OCI-LY3 (cell line): ENCODE data around the gene CAPN1.
A peak's percentile ranks its signal among the peaks of the same experiment; 100 is the strongest.

Experiments
- H2AFZ ChIP-seq: fragments of 200-600, 300-600 bp; shearing (Covaris generic); 2 replicates; pipeline ENCODE4 v1.6.0; 2014; ENCODE audit warnings: antibody characterized with exemption, low read depth, low read length
- H3K27ac ChIP-seq: fragments of 200-600, 300-600 bp; sonication (generic); 2 replicates; pipeline ENCODE4 v1.5.1; 2014; ENCODE audit warnings: mild to moderate bottlenecking, low read length, moderate library complexity, mixed read lengths
- H3K27me3 ChIP-seq: fragments of 200-600, 300-600 bp; sonication (generic); 2 replicates; pipeline ENCODE4 v1.6.1; 2014; ENCODE audit warnings: low read depth, low read length, mixed read lengths
- H3K36me3 ChIP-seq: fragments of 200-600, 300-600 bp; sonication (generic); replicated peaks from 2 replicates; pipeline ENCODE3; 2014; ENCODE audit warnings: low read depth, low read length, mixed read lengths
- H3K4me1 ChIP-seq: fragments of 300-600, 200-600 bp; sonication (generic); 2 replicates; pipeline ENCODE4 v1.6.1; 2014; ENCODE audit warnings: low read length, mixed read lengths
- H3K4me2 ChIP-seq: fragments of 200-600, 300-600 bp; sonication (generic); 2 replicates; pipeline ENCODE4 v1.6.1; 2014; ENCODE audit warnings: low read length, mixed read lengths
- H3K4me3 ChIP-seq: fragments of 300-600, 200-600 bp; sonication (generic); 2 replicates; pipeline ENCODE4 v1.5.1; 2014; ENCODE audit warnings: antibody characterized with exemption, mild to moderate bottlenecking, low read length, moderate library complexity
- H3K79me2 ChIP-seq: fragments of 300-600, 200-600 bp; shearing (Covaris generic); 2 replicates; pipeline ENCODE4 v1.6.1; 2014; ENCODE audit warnings: mild to moderate bottlenecking, low read length, mixed read lengths
- H3K9ac ChIP-seq: fragments of 300-600, 200-600 bp; shearing (Covaris generic); 2 replicates; pipeline ENCODE4 v1.6.0; 2014; ENCODE audit warnings: mild to moderate bottlenecking, low read length, moderate library complexity
- H3K9me3 ChIP-seq: fragments of 200-600, 300-600 bp; shearing (Covaris generic); 2 replicates; pipeline ENCODE4 v1.6.1; 2014; ENCODE audit warnings: low read length, mixed read lengths; ENCODE audit not compliant: insufficient read depth
- H4K20me1 ChIP-seq: fragments of 200-600, 300-600 bp; sonication (generic); 2 replicates; pipeline ENCODE4 v1.6.1; 2016; ENCODE audit warnings: low read length, mixed read lengths; ENCODE audit not compliant: insufficient read depth
- EZH2phosphoT487 ChIP-seq: fragments of 200-600 bp; shearing (Covaris generic); IDR thresholded peaks from 2 replicates; pipeline ENCODE4 v1.6.1; 2018; ENCODE audit warnings: antibody characterized with exemption, mixed run types, low read depth
- TF ChIP-seq, protein P1 (sequence below): fragments of 200-600, 300-600 bp; sonication (generic); IDR thresholded peaks from 2 replicates; pipeline ENCODE4 v1.5.1; 2014; ENCODE audit warnings: antibody characterized with exemption, low read length, low read depth

The CAPN1 gene

DNA sequence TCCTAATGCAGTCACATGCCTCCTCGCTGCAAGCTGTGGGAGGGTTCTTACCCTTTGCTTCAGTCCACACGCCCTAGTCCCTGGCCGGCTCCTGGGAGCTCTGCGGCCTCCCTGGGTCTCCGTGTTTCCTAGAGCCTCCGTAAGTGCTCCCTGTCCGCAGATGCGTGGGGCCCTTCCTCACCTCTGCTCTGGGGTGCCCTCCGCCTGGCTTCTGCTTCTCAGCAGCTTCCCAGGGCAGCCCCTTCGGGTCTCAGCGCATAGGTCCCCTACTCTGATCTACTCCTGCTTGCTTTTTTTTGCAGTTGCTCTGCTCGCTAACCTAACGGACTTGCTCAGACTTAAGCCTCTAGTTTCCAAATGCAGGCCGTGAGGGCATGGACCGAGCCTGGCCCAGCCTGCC lies 22.4 kb downstream of the CAPN1 start:
- no peak overlapping the region for H3K9ac ChIP-seq
- no peak overlapping the region for H3K4me2 ChIP-seq
- H3K36me3 ChIP-seq: peaks cover 16% of the 10 kb centered on the region
- H4K20me1 ChIP-seq: no peaks in the 10 kb centered on the region
- no peaks in the 10 kb centered on the region for H3K27me3 ChIP-seq
- H3K4me1 ChIP-seq: peaks cover 6% of the 10 kb centered on the region
- H3K27ac ChIP-seq: no peak overlapping the region
- no peaks in the 10 kb centered on the region for H3K79me2 ChIP-seq
- H3K9me3 ChIP-seq: no peaks in the 10 kb centered on the region
- no peak overlapping the region for H2AFZ ChIP-seq
- H3K4me3 ChIP-seq: no peak overlapping the region
- TF ChIP-seq, protein P1, sequence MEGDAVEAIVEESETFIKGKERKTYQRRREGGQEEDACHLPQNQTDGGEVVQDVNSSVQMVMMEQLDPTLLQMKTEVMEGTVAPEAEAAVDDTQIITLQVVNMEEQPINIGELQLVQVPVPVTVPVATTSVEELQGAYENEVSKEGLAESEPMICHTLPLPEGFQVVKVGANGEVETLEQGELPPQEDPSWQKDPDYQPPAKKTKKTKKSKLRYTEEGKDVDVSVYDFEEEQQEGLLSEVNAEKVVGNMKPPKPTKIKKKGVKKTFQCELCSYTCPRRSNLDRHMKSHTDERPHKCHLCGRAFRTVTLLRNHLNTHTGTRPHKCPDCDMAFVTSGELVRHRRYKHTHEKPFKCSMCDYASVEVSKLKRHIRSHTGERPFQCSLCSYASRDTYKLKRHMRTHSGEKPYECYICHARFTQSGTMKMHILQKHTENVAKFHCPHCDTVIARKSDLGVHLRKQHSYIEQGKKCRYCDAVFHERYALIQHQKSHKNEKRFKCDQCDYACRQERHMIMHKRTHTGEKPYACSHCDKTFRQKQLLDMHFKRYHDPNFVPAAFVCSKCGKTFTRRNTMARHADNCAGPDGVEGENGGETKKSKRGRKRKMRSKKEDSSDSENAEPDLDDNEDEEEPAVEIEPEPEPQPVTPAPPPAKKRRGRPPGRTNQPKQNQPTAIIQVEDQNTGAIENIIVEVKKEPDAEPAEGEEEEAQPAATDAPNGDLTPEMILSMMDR: no peak
- TF ChIP-seq EZH2phosphoT487: no peak

- H4K20me1 ChIP-seq: no peaks in the 10 kb centered on the region
- H3K36me3 ChIP-seq: peaks cover 18% of the 10 kb centered on the region
- no peak overlapping the region for H3K4me3 ChIP-seq
- H3K4me2 ChIP-seq: no peak overlapping the region; the same call in 1 of the 2 replicates
- H3K27ac ChIP-seq: no peak overlapping the region
- TF ChIP-seq EZH2phosphoT487: no peak
- TF ChIP-seq, protein P1: peak; percentile 95
- H3K79me2 ChIP-seq: no peaks in the 10 kb centered on the region
- H3K9ac ChIP-seq: no peak overlapping the region
- H3K27me3 ChIP-seq: no peaks in the 10 kb centered on the region
- peaks cover 6% of the 10 kb centered on the region for H3K4me1 ChIP-seq
- H3K9me3 ChIP-seq: no peaks in the 10 kb centered on the region
- no peak overlapping the region for H2AFZ ChIP-seq
Observed at GRCh38 chr11:65204646-65205601, 23.2 kb downstream of the CAPN1 start.

DNA sequence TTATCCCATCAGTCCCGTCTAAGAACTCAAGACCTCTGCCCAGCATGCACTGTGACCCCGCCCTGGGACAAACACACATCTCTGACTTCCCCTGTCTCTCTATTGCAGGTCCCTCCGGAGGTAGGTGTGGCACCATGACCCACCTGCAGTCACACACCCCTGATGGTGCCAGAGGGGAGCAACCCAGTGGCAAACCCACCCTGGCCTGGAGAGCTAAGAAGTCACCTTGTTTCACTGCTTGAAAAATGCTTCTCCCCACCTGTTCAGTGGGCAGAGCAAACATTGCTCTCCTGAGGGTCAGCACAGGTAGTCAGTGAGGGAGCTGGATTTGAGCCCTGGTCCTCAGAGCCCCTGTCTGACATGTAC lies 23.9 kb downstream of the CAPN1 start:
- Histone ChIP-seq H3K4me3 (no peak overlapping the region), H3K4me2 (no peak overlapping the region), H3K9me3 (no peaks in the 10 kb centered on the region), H2AFZ (no peak overlapping the region), H4K20me1 (no peaks in the 10 kb centered on the region), H3K4me1 (peaks cover 6% of the 10 kb centered on the region), H3K27me3 (no peaks in the 10 kb centered on the region), H3K27ac (no peak overlapping the region), H3K36me3 (peaks cover 18% of the 10 kb centered on the region), H3K9ac (no peak overlapping the region), H3K79me2 (no peaks in the 10 kb centered on the region)
- no peak for TF ChIP-seq EZH2phosphoT487

DNA sequence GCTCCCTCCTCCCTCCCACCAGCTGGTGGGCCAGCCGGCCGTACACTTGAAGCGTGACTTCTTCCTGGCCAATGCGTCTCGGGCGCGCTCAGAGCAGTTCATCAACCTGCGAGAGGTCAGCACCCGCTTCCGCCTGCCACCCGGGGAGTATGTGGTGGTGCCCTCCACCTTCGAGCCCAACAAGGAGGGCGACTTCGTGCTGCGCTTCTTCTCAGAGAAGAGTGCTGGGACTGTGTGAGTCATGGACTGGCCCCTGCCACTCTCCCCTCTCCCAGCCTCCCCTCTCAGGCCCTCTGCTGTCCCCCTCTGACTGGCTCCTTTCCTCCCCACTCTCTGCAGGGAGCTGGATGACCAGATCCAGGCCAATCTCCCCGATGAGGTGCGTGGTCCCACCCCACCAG lies 24.7 kb downstream of the CAPN1 start:
- TF ChIP-seq EZH2phosphoT487: no peak
- TF ChIP-seq, protein P1: no peak
- peaks cover 6% of the 10 kb centered on the region for H3K4me1 ChIP-seq
- no peaks in the 10 kb centered on the region for H3K9me3 ChIP-seq
- H3K79me2 ChIP-seq: no peaks in the 10 kb centered on the region
- no peak overlapping the region for H2AFZ ChIP-seq
- no peaks in the 10 kb centered on the region for H4K20me1 ChIP-seq
- H3K4me3 ChIP-seq: no peak overlapping the region
- no peak overlapping the region for H3K4me2 ChIP-seq
- no peaks in the 10 kb centered on the region for H3K27me3 ChIP-seq
- H3K27ac ChIP-seq: no peak overlapping the region
- H3K36me3 ChIP-seq: peaks cover 27% of the 10 kb centered on the region
- no peak overlapping the region for H3K9ac ChIP-seq
